HuH-7.5 (cell line): ENCODE measurements around the gene MTG1.
"Not testable (repeated sequence)": the region's sequence is repeated elsewhere in the genome, so short reads cannot be mapped to it uniquely, and the experiment has no call there.

Source experiments
- DNase-seq: peaks from one replicate; pipeline ENCODE4 v3.0.0; 2011; ENCODE audit warnings: low spot score

The MTG1 gene

GRCh38 chr10:133400624-133401424, 6.9 kb downstream of the MTG1 start:
- no peak for DNase-seq

- DNase-seq: no peak
Observed at GRCh38 chr10:133401500-133401899, 7.5 kb downstream of the MTG1 start.

GRCh38 chr10:133401981-133402725, 8.2 kb downstream of the MTG1 start:
- DNase-seq: no peak

- no peak for DNase-seq
Observed at GRCh38 chr10:133403359-133403758, 9.4 kb downstream of the MTG1 start.

- no peak for DNase-seq
Observed at GRCh38 chr10:133403784-133404183, 9.8 kb downstream of the MTG1 start.

- no peak for DNase-seq
Observed at GRCh38 chr10:133405272-133405671, 11.3 kb downstream of the MTG1 start.

GRCh38 chr10:133405844-133406527, 12.0 kb downstream of the MTG1 start:
- DNase-seq: no peak

- DNase-seq: no peak
Observed at GRCh38 chr10:133411523-133412380, 17.8 kb downstream of the MTG1 start.

GRCh38 chr10:133412381-133412711, 18.4 kb downstream of the MTG1 start:
- DNase-seq: no peak

GRCh38 chr10:133414401-133414800, 20.4 kb downstream of the MTG1 start:
- not testable (repeated sequence) for DNase-seq

GRCh38 chr10:133415752-133416151, 21.8 kb downstream of the MTG1 start:
- DNase-seq: no peak

GRCh38 chr10:133418289-133418993, 24.5 kb downstream of the MTG1 start:
- DNase-seq: no peak

GRCh38 chr10:133419211-133419950, 25.4 kb downstream of the MTG1 start:
- no peak for DNase-seq

- no peak for DNase-seq
Observed at GRCh38 chr10:133420028-133420427, 26.1 kb downstream of the MTG1 start.

GRCh38 chr10:133420579-133420978, 26.6 kb downstream of the MTG1 start:
- DNase-seq: no peak

- DNase-seq: no peak
Observed at GRCh38 chr10:133421336-133422222, 27.6 kb downstream of the MTG1 start.

- DNase-seq: no peak
Observed at GRCh38 chr10:133422223-133422806, 28.4 kb downstream of the MTG1 start.

GRCh38 chr10:133422807-133423771, 29.1 kb downstream of the MTG1 start:
- no peak for DNase-seq
